GM18508 (cell line): ENCODE results near the gene MRGPRD.

ENCODE experiments used
- ATAC-seq: cut with Tn5 transposase; IDR thresholded peaks from one replicate; pipeline ENCODE4 v1.9.1; 2021; ENCODE audit warnings: moderate number of reproducible peaks; ENCODE audit not compliant: insufficient read depth, unreplicated experiment

The MRGPRD gene

GRCh38 chr11:68980776-68981065 is at the start of gene MRGPRD:
Gene MRGPRD (minus strand): TSS chr11:68980986. CDS start chr11:68980986, 0 bp downstream.
- no peak for ATAC-seq

- no peak for ATAC-seq
Observed at GRCh38 chr11:69030301-69030700, 49.5 kb upstream of the MRGPRD start.

- ATAC-seq = no peak
Observed at GRCh38 chr11:69027704-69028372, 47.1 kb upstream of the MRGPRD start.

- ATAC-seq = no peak
Observed at GRCh38 chr11:69024509-69024908, 43.7 kb upstream of the MRGPRD start.

GRCh38 chr11:69022260-69022659 is 41.5 kb upstream of the MRGPRD start:
- no peak for ATAC-seq

- ATAC-seq = no peak
Observed at GRCh38 chr11:69018924-69019323, 38.1 kb upstream of the MRGPRD start.

GRCh38 chr11:69017951-69018350 is 37.2 kb upstream of the MRGPRD start:
- no peak for ATAC-seq

- ATAC-seq = no peak
Observed at GRCh38 chr11:69014898-69015549, 34.2 kb upstream of the MRGPRD start.

GRCh38 chr11:69014084-69014851 is 33.5 kb upstream of the MRGPRD start:
- ATAC-seq = no peak

GRCh38 chr11:69013009-69013951 is 32.5 kb upstream of the MRGPRD start, which contains the start of gene MRGPRF:
Gene MRGPRF (minus strand): TSS chr11:69013246. CDS start chr11:69009901, 3,345 bp downstream.
- ATAC-seq = no peak

- ATAC-seq = no peak
Observed at GRCh38 chr11:69012092-69013008, 31.6 kb upstream of the MRGPRD start.

GRCh38 chr11:69011624-69012091 is 30.9 kb upstream of the MRGPRD start:
- ATAC-seq = no peak

GRCh38 chr11:69010964-69011623 is 30.3 kb upstream of the MRGPRD start:
- no peak for ATAC-seq

- no peak for ATAC-seq
Observed at GRCh38 chr11:69010361-69010891, 29.6 kb upstream of the MRGPRD start.

- no peak for ATAC-seq
Observed at GRCh38 chr11:69009441-69010211, 28.8 kb upstream of the MRGPRD start.

GRCh38 chr11:69008737-69009440 is 28.1 kb upstream of the MRGPRD start:
- ATAC-seq = no peak

- ATAC-seq = no peak
Observed at GRCh38 chr11:69007975-69008381, 27.2 kb upstream of the MRGPRD start.
